Measurements from ENCODE around the gene POU3F2.

DNA sequence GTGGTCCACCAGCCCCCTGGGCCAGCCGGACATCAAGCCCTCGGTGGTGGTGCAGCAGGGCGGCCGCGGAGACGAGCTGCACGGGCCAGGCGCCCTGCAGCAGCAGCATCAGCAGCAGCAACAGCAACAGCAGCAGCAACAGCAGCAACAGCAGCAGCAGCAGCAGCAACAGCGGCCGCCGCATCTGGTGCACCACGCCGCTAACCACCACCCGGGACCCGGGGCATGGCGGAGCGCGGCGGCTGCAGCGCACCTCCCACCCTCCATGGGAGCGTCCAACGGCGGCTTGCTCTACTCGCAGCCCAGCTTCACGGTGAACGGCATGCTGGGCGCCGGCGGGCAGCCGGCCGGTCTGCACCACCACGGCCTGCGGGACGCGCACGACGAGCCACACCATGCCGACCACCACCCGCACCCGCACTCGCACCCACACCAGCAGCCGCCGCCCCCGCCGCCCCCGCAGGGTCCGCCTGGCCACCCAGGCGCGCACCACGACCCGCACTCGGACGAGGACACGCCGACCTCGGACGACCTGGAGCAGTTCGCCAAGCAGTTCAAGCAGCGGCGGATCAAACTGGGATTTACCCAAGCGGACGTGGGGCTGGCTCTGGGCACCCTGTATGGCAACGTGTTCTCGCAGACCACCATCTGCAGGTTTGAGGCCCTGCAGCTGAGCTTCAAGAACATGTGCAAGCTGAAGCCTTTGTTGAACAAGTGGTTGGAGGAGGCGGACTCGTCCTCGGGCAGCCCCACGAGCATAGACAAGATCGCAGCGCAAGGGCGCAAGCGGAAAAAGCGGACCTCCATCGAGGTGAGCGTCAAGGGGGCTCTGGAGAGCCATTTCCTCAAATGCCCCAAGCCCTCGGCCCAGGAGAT is 1.0 kb downstream of the POU3F2 start:
- TF ChIP-seq, protein P1, sequence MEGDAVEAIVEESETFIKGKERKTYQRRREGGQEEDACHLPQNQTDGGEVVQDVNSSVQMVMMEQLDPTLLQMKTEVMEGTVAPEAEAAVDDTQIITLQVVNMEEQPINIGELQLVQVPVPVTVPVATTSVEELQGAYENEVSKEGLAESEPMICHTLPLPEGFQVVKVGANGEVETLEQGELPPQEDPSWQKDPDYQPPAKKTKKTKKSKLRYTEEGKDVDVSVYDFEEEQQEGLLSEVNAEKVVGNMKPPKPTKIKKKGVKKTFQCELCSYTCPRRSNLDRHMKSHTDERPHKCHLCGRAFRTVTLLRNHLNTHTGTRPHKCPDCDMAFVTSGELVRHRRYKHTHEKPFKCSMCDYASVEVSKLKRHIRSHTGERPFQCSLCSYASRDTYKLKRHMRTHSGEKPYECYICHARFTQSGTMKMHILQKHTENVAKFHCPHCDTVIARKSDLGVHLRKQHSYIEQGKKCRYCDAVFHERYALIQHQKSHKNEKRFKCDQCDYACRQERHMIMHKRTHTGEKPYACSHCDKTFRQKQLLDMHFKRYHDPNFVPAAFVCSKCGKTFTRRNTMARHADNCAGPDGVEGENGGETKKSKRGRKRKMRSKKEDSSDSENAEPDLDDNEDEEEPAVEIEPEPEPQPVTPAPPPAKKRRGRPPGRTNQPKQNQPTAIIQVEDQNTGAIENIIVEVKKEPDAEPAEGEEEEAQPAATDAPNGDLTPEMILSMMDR (IDR thresholded peaks at IDR 0.05): no peak
- TF ChIP-seq, protein P2, sequence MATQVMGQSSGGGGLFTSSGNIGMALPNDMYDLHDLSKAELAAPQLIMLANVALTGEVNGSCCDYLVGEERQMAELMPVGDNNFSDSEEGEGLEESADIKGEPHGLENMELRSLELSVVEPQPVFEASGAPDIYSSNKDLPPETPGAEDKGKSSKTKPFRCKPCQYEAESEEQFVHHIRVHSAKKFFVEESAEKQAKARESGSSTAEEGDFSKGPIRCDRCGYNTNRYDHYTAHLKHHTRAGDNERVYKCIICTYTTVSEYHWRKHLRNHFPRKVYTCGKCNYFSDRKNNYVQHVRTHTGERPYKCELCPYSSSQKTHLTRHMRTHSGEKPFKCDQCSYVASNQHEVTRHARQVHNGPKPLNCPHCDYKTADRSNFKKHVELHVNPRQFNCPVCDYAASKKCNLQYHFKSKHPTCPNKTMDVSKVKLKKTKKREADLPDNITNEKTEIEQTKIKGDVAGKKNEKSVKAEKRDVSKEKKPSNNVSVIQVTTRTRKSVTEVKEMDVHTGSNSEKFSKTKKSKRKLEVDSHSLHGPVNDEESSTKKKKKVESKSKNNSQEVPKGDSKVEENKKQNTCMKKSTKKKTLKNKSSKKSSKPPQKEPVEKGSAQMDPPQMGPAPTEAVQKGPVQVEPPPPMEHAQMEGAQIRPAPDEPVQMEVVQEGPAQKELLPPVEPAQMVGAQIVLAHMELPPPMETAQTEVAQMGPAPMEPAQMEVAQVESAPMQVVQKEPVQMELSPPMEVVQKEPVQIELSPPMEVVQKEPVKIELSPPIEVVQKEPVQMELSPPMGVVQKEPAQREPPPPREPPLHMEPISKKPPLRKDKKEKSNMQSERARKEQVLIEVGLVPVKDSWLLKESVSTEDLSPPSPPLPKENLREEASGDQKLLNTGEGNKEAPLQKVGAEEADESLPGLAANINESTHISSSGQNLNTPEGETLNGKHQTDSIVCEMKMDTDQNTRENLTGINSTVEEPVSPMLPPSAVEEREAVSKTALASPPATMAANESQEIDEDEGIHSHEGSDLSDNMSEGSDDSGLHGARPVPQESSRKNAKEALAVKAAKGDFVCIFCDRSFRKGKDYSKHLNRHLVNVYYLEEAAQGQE (IDR thresholded peaks at IDR 0.05): no peak
- TF ChIP-seq JUNB (IDR thresholded peaks at IDR 0.05): no peak
- TF ChIP-seq ZC3H11A (IDR thresholded peaks at IDR 0.05): no peak
- no peak for TF ChIP-seq POLR2A (IDR thresholded peaks at IDR 0.05; ENCODE audit: low read length)
- no peak for TF ChIP-seq EP300 (IDR thresholded peaks at IDR 0.05)
- TF ChIP-seq CHD4 (IDR thresholded peaks at IDR 0.05; ENCODE audit: borderline replicate concordance): no peak
- TF ChIP-seq, protein P3, sequence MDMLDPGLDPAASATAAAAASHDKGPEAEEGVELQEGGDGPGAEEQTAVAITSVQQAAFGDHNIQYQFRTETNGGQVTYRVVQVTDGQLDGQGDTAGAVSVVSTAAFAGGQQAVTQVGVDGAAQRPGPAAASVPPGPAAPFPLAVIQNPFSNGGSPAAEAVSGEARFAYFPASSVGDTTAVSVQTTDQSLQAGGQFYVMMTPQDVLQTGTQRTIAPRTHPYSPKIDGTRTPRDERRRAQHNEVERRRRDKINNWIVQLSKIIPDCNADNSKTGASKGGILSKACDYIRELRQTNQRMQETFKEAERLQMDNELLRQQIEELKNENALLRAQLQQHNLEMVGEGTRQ (IDR thresholded peaks at IDR 0.05): no peak
- TF ChIP-seq ESRRA (IDR thresholded peaks at IDR 0.05; ENCODE audit: borderline replicate concordance, low read length): no peak
- TF ChIP-seq, protein P4, sequence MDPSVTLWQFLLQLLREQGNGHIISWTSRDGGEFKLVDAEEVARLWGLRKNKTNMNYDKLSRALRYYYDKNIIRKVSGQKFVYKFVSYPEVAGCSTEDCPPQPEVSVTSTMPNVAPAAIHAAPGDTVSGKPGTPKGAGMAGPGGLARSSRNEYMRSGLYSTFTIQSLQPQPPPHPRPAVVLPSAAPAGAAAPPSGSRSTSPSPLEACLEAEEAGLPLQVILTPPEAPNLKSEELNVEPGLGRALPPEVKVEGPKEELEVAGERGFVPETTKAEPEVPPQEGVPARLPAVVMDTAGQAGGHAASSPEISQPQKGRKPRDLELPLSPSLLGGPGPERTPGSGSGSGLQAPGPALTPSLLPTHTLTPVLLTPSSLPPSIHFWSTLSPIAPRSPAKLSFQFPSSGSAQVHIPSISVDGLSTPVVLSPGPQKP (IDR thresholded peaks at IDR 0.05; ENCODE audit: low read depth, low read length): no peak
- TF ChIP-seq TP53 (CRISPR knock-in tag; IDR thresholded peaks at IDR 0.05): no peak
- TF ChIP-seq CHD2 (IDR thresholded peaks at IDR 0.05; ENCODE audit: low read length, partially characterized antibody): no peak
- no peak for TF ChIP-seq JUN (IDR thresholded peaks at IDR 0.05)
- TF ChIP-seq EHMT2 (IDR thresholded peaks at IDR 0.05; ENCODE audit: low read depth): no peak
